GM23338 (cell line): Measurements from ENCODE around the gene STRN3. TPM values are rescaled to one million over a fixed set of nuclear protein-coding genes. Genes with fewer than 3 reads are reported as not detected.

Experiments
- ATAC-seq: fragments of 200-7000 bp; cut with Tn5 transposase; 3 replicates; pipeline ENCODE4 v1.9.1; 2020
- DNase-seq: peaks from one replicate; pipeline ENCODE4 v3.0.0-alpha.2; 2015; ENCODE audit warnings: low spot score
- H2AFZ ChIP-seq: fragments of 200-600 bp; sonication (generic); 2 replicates; pipeline ENCODE4 v1.8.0; 2016; ENCODE audit warnings: antibody characterized with exemption, mild to moderate bottlenecking, moderate library complexity
- H3F3A ChIP-seq: fragments of 200-600 bp; sonication (generic); replicated peaks from 2 replicates; pipeline ENCODE4 v1.8.0; 2017; ENCODE audit warnings: antibody characterized with exemption, mixed run types, low read depth
- H3K27ac ChIP-seq: fragments of 200-600 bp; sonication (generic); 2 replicates; pipeline ENCODE4 v1.6.1; 2016; ENCODE audit warnings: low read depth
- H3K27me3 ChIP-seq: fragments of 200-600 bp; sonication (generic); 2 replicates; pipeline ENCODE4 v1.8.0; 2016; ENCODE audit warnings: mild to moderate bottlenecking, mixed run types, moderate library complexity; ENCODE audit not compliant: insufficient read depth
- H3K36me3 ChIP-seq: fragments of 200-600 bp; sonication (generic); 2 replicates; pipeline ENCODE4 v1.8.0; 2016; ENCODE audit warnings: mild to moderate bottlenecking; ENCODE audit not compliant: insufficient read depth
- H3K4me1 ChIP-seq: fragments of 200-600 bp; sonication (generic); 2 replicates; pipeline ENCODE4 v1.8.0; 2016; ENCODE audit warnings: mild to moderate bottlenecking, moderate library complexity; ENCODE audit not compliant: insufficient read depth
- H3K4me2 ChIP-seq: fragments of 200-600 bp; sonication (generic); 2 replicates; pipeline ENCODE4 v1.7.1; 2017; ENCODE audit warnings: mixed run types
- H3K4me3 ChIP-seq: fragments of 200-600 bp; sonication (generic); 2 replicates; pipeline ENCODE4 v1.6.1; 2016; ENCODE audit warnings: mixed run types
- H3K79me2 ChIP-seq: fragments of 200-600 bp; sonication (generic); replicated peaks from 2 replicates; pipeline ENCODE4 v1.8.0; 2017; ENCODE audit warnings: mild to moderate bottlenecking; ENCODE audit not compliant: insufficient read depth
- H3K9me2 ChIP-seq: fragments of 200-600 bp; sonication (generic); 2 replicates; pipeline ENCODE4 v1.8.0; 2017; ENCODE audit not compliant: insufficient read depth
- H4K20me1 ChIP-seq: fragments of 200-600 bp; sonication (generic); replicated peaks from 2 replicates; pipeline ENCODE4 v1.8.0; 2017; ENCODE audit warnings: mild to moderate bottlenecking; ENCODE audit not compliant: insufficient read depth
- H3K27ac Mint-ChIP-seq: 2 replicates; pipeline ENCODE4 v1.8.0; 2020; ENCODE audit warnings: inconsistent platforms, mild to moderate bottlenecking, moderate library complexity, mixed read lengths
- H3K27me3 Mint-ChIP-seq: 3 replicates; pipeline ENCODE4 v1.8.0; 2022; ENCODE audit warnings: low read depth, mild to moderate bottlenecking, moderate library complexity, mixed read lengths, inconsistent platforms; ENCODE audit not compliant: insufficient read depth, poor library complexity
- H3K36me3 Mint-ChIP-seq: 3 replicates; pipeline ENCODE4 v1.8.0; 2021; ENCODE audit warnings: low read depth, mild to moderate bottlenecking, inconsistent platforms, moderate library complexity, mixed read lengths
- H3K4me1 Mint-ChIP-seq: 3 replicates; pipeline ENCODE4 v1.8.0; 2020; ENCODE audit warnings: mild to moderate bottlenecking, inconsistent platforms, mixed read lengths
- H3K4me3 Mint-ChIP-seq: 3 replicates; pipeline ENCODE4 v1.8.0; 2021; ENCODE audit warnings: moderate library complexity, mild to moderate bottlenecking, inconsistent platforms, mixed read lengths
- H3K9me3 Mint-ChIP-seq: 3 replicates; pipeline ENCODE4 v1.8.0; 2020; ENCODE audit warnings: moderate library complexity, mild to moderate bottlenecking, inconsistent platforms, mixed read lengths
- CREB1 ChIP-seq: fragments of 250-450 bp; sonication (Bioruptor Pico); IDR thresholded peaks from 2 replicates; pipeline ENCODE4 v1.5.0; 2020; ENCODE audit warnings: low read depth, mild to moderate bottlenecking, moderate library complexity
- EZH2 ChIP-seq: fragments of 200-600 bp; sonication (generic); IDR thresholded peaks from one replicate; pipeline ENCODE4 v1.8.0; 2017; ENCODE audit warnings: antibody characterized with exemption, mild to moderate bottlenecking, low read depth; ENCODE audit not compliant: unreplicated experiment
- EZH2phosphoT487 ChIP-seq: fragments of 200-600 bp; sonication (generic); IDR thresholded peaks from one replicate; pipeline ENCODE4 v1.8.1; 2018; ENCODE audit warnings: antibody characterized with exemption; ENCODE audit not compliant: unreplicated experiment
- JUNB ChIP-seq: IDR thresholded peaks from one replicate; pipeline ENCODE4 v1.6.1; 2016; ENCODE audit warnings: antibody characterized with exemption; ENCODE audit not compliant: unreplicated experiment
- NANOG ChIP-seq: IDR thresholded peaks from 2 replicates; pipeline ENCODE4 v1.6.1; 2016; ENCODE audit warnings: antibody characterized with exemption, borderline replicate concordance
- POLR2AphosphoS5 ChIP-seq: IDR thresholded peaks from 2 replicates; pipeline ENCODE4 v1.6.1; 2016; ENCODE audit warnings: antibody characterized with exemption, low read depth
- STAT1 ChIP-seq: IDR thresholded peaks from one replicate; pipeline ENCODE4 v1.6.1; 2016; ENCODE audit warnings: antibody characterized with exemption; ENCODE audit not compliant: unreplicated experiment
- ZNF114 ChIP-seq: fragments of 250-450 bp; sonication (Bioruptor Pico); IDR thresholded peaks from 2 replicates; pipeline ENCODE4 v1.5.0; 2020; ENCODE audit warnings: mild to moderate bottlenecking, moderate library complexity
- ZNF331 ChIP-seq: fragments of 250-450 bp; sonication (Bioruptor Pico); IDR thresholded peaks from 2 replicates; pipeline ENCODE4 v1.5.0; 2020; ENCODE audit warnings: low read depth, mild to moderate bottlenecking, moderate library complexity
- polyA plus RNA-seq: library from polyadenylated mRNA; unstranded; fragments of >200 nt; fragmentation: Nextera tagmentation; extraction: Ambion mirVana; gene quantifications from 2 replicates; pipeline ENCODE4 v1.2.1, GENCODE V29; 2016
- total RNA-seq: library from RNA; depleted of rRNA; stranded (reverse); fragments of >200 nt; shearing (Covaris generic); gene quantifications from 2 replicates; pipeline ENCODE4 v1.2.3, GENCODE V29; 2014
- TF ChIP-seq, protein P1 (sequence below), 2 experiments: fragments of 200-600 bp in 1 of 2; sonication (generic) in 1 of 2; conservative IDR thresholded peaks; 2 replicates each; pipeline versions ENCODE4 v1.5.1 to v1.6.1; 2016 to 2017; ENCODE audit warnings: antibody characterized with exemption in 2 of 2, low read depth in 2 of 2, mild to moderate bottlenecking in 2 of 2, moderate library complexity in 1 of 2
- TF ChIP-seq, protein P2 (sequence below): fragments of 250-450 bp; sonication (Bioruptor Pico); IDR thresholded peaks from 2 replicates; pipeline ENCODE4 v1.5.0; 2020; ENCODE audit warnings: mild to moderate bottlenecking, moderate library complexity
- TF ChIP-seq, protein P3 (sequence below): IDR thresholded peaks from 2 replicates; pipeline ENCODE4 v1.6.1; 2016; ENCODE audit warnings: antibody characterized with exemption
- TF ChIP-seq, protein P4 (sequence below): IDR thresholded peaks from one replicate; pipeline ENCODE4 v1.6.1; 2018; ENCODE audit warnings: antibody characterized with exemption; ENCODE audit not compliant: unreplicated experiment

Gene STRN3
- total and polyA plus RNA-seq, 2 experiments from 2014 or later: 35.0 to 40.6 TPM

DNA sequence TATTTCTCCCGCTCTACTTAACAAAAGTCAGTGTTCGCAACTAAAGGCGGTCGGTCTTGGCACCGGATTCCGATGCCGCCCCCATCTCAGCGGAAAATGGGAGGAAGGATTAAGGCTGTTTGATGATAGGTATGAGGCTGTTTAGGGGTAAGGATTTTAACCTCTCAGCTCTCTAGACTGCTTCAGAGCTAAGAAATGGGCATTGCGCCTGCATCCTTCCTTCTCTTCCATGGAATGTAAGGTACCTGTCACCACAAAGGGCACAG, 150.5 kb downstream of the STRN3 start:
- Histone ChIP-seq H3F3A (0 out of 2 replicates have a peak, but pooled peaks cover 3% of the 10 kb centered on the region), H3K4me3 (peak overlapping the region; percentile 56), H3K4me1 (peaks cover 39% of the 10 kb centered on the region), H3K79me2 (no peaks in the 10 kb centered on the region), H3K27ac (no peak overlapping the region), H3K9me2 (no peaks in the 10 kb centered on the region), H3K36me3 (no peaks in the 10 kb centered on the region), H3K4me2 (peak overlapping the region; percentile 79), H2AFZ (peak overlapping the region; percentile 89), H4K20me1 (no peaks in the 10 kb centered on the region), H3K27me3 (peaks cover 51% of the 10 kb centered on the region)
- peaks cover 42% of the 10 kb centered on the region for H3K27me3 Mint-ChIP-seq
- no peaks in the 10 kb centered on the region; the same call in 2 of the 3 replicates for H3K36me3 Mint-ChIP-seq
- peaks cover 30% of the 10 kb centered on the region for H3K4me1 Mint-ChIP-seq
- H3K4me3 Mint-ChIP-seq: peak overlapping the region; percentile 71
- no peak overlapping the region for H3K27ac Mint-ChIP-seq
- no peaks in the 10 kb centered on the region for H3K9me3 Mint-ChIP-seq
- DNase-seq (peak; percentile 48), ATAC-seq (no peak; the same call in 2 of the 3 replicates)
- no peak for TF ChIP-seq POLR2AphosphoS5
- TF ChIP-seq ZNF114: no peak
- no peak for TF ChIP-seq STAT1
- TF ChIP-seq ZNF331 (CRISPR knock-in tag): no peak
- TF ChIP-seq EZH2: no peak
- TF ChIP-seq NANOG: no peak
- no peak for TF ChIP-seq CREB1 (CRISPR knock-in tag)
- no peak for TF ChIP-seq EZH2phosphoT487
- TF ChIP-seq, protein P1, sequence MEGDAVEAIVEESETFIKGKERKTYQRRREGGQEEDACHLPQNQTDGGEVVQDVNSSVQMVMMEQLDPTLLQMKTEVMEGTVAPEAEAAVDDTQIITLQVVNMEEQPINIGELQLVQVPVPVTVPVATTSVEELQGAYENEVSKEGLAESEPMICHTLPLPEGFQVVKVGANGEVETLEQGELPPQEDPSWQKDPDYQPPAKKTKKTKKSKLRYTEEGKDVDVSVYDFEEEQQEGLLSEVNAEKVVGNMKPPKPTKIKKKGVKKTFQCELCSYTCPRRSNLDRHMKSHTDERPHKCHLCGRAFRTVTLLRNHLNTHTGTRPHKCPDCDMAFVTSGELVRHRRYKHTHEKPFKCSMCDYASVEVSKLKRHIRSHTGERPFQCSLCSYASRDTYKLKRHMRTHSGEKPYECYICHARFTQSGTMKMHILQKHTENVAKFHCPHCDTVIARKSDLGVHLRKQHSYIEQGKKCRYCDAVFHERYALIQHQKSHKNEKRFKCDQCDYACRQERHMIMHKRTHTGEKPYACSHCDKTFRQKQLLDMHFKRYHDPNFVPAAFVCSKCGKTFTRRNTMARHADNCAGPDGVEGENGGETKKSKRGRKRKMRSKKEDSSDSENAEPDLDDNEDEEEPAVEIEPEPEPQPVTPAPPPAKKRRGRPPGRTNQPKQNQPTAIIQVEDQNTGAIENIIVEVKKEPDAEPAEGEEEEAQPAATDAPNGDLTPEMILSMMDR (conservative IDR thresholded peaks at IDR 0.05; ENCODE audit: low read depth in 2 of 2): no peak
- TF ChIP-seq, protein P2, sequence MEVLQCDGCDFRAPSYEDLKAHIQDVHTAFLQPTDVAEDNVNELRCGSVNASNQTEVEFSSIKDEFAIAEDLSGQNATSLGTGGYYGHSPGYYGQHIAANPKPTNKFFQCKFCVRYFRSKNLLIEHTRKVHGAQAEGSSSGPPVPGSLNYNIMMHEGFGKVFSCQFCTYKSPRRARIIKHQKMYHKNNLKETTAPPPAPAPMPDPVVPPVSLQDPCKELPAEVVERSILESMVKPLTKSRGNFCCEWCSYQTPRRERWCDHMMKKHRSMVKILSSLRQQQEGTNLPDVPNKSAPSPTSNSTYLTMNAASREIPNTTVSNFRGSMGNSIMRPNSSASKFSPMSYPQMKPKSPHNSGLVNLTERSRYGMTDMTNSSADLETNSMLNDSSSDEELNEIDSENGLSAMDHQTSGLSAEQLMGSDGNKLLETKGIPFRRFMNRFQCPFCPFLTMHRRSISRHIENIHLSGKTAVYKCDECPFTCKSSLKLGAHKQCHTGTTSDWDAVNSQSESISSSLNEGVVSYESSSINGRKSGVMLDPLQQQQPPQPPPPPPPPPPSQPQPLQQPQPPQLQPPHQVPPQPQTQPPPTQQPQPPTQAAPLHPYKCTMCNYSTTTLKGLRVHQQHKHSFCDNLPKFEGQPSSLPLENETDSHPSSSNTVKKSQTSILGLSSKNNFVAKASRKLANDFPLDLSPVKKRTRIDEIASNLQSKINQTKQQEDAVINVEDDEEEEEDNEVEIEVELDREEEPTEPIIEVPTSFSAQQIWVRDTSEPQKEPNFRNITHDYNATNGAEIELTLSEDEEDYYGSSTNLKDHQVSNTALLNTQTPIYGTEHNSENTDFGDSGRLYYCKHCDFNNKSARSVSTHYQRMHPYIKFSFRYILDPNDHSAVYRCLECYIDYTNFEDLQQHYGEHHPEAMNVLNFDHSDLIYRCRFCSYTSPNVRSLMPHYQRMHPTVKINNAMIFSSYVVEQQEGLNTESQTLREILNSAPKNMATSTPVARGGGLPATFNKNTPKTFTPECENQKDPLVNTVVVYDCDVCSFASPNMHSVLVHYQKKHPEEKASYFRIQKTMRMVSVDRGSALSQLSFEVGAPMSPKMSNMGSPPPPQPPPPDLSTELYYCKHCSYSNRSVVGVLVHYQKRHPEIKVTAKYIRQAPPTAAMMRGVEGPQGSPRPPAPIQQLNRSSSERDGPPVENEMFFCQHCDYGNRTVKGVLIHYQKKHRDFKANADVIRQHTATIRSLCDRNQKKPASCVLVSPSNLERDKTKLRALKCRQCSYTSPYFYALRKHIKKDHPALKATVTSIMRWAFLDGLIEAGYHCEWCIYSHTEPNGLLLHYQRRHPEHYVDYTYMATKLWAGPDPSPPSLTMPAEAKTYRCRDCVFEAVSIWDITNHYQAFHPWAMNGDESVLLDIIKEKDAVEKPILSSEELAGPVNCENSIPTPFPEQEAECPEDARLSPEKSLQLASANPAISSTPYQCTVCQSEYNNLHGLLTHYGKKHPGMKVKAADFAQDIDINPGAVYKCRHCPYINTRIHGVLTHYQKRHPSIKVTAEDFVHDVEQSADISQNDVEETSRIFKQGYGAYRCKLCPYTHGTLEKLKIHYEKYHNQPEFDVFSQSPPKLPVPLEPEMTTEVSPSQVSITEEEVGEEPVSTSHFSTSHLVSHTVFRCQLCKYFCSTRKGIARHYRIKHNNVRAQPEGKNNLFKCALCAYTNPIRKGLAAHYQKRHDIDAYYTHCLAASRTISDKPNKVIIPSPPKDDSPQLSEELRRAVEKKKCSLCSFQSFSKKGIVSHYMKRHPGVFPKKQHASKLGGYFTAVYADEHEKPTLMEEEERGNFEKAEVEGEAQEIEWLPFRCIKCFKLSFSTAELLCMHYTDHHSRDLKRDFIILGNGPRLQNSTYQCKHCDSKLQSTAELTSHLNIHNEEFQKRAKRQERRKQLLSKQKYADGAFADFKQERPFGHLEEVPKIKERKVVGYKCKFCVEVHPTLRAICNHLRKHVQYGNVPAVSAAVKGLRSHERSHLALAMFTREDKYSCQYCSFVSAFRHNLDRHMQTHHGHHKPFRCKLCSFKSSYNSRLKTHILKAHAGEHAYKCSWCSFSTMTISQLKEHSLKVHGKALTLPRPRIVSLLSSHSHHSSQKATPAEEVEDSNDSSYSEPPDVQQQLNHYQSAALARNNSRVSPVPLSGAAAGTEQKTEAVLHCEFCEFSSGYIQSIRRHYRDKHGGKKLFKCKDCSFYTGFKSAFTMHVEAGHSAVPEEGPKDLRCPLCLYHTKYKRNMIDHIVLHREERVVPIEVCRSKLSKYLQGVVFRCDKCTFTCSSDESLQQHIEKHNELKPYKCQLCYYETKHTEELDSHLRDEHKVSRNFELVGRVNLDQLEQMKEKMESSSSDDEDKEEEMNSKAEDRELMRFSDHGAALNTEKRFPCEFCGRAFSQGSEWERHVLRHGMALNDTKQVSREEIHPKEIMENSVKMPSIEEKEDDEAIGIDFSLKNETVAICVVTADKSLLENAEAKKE (CRISPR knock-in tag): no peak
- TF ChIP-seq, protein P3, sequence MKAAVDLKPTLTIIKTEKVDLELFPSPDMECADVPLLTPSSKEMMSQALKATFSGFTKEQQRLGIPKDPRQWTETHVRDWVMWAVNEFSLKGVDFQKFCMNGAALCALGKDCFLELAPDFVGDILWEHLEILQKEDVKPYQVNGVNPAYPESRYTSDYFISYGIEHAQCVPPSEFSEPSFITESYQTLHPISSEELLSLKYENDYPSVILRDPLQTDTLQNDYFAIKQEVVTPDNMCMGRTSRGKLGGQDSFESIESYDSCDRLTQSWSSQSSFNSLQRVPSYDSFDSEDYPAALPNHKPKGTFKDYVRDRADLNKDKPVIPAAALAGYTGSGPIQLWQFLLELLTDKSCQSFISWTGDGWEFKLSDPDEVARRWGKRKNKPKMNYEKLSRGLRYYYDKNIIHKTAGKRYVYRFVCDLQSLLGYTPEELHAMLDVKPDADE: no peak
- TF ChIP-seq, protein P4, sequence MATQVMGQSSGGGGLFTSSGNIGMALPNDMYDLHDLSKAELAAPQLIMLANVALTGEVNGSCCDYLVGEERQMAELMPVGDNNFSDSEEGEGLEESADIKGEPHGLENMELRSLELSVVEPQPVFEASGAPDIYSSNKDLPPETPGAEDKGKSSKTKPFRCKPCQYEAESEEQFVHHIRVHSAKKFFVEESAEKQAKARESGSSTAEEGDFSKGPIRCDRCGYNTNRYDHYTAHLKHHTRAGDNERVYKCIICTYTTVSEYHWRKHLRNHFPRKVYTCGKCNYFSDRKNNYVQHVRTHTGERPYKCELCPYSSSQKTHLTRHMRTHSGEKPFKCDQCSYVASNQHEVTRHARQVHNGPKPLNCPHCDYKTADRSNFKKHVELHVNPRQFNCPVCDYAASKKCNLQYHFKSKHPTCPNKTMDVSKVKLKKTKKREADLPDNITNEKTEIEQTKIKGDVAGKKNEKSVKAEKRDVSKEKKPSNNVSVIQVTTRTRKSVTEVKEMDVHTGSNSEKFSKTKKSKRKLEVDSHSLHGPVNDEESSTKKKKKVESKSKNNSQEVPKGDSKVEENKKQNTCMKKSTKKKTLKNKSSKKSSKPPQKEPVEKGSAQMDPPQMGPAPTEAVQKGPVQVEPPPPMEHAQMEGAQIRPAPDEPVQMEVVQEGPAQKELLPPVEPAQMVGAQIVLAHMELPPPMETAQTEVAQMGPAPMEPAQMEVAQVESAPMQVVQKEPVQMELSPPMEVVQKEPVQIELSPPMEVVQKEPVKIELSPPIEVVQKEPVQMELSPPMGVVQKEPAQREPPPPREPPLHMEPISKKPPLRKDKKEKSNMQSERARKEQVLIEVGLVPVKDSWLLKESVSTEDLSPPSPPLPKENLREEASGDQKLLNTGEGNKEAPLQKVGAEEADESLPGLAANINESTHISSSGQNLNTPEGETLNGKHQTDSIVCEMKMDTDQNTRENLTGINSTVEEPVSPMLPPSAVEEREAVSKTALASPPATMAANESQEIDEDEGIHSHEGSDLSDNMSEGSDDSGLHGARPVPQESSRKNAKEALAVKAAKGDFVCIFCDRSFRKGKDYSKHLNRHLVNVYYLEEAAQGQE: no peak
- TF ChIP-seq JUNB: no peak
